Stimulated activated CD4-positive, alpha-beta T cell treated with anti-CD3 and anti-CD28 coated beads, Interleukin-15, amount 100 ng/mL, for 24 hours (primary cell): Measurements from ENCODE around the gene LDLRAD4.

Experiments used
- DNase-seq: peaks from one replicate; pipeline ENCODE4 v3.0.0-alpha.2; 2020

The LDLRAD4 gene

DNA sequence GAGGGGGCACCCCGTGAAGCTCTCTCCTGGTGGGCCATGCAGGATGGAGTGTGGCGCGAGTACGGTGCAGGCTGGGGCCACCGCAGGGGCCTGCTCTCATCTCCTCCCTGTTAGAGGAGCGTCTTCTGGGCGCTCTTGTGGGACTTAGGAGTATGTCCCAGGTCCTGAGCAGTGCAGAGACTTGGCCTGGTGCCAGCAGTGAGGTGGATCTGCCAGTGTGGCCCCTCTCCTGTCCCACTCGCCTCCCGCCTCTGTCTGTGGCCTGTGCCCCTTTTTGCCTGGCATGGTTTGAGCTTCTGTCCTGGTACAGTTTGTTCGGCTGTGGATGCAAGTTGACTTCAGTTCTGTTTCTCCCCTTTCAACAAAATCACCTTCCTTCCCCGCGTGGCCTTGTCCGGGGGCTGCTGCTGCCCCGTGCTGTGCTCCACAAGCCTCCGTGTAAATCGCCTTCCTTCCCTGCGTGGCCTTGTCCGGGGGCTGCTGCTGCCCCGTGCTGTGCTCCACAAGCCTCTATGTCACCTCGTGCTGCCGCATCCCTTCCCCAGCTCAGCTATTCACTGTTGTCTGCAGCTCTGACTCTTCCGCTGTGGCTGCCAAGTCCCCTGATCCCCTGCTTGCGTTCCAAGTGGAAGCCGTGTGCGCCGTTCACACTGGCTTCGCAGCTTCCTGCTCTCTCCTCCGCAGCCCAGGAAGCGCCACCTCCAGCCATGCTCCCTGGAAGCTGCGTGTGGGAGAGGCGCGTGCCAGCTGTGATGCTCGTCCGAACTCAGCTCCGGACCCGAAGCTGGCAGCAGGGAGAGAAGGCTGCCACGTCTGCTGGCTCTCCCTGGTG, 13.7 kb downstream of the LDLRAD4 start:
- DNase-seq: no peak

DNA sequence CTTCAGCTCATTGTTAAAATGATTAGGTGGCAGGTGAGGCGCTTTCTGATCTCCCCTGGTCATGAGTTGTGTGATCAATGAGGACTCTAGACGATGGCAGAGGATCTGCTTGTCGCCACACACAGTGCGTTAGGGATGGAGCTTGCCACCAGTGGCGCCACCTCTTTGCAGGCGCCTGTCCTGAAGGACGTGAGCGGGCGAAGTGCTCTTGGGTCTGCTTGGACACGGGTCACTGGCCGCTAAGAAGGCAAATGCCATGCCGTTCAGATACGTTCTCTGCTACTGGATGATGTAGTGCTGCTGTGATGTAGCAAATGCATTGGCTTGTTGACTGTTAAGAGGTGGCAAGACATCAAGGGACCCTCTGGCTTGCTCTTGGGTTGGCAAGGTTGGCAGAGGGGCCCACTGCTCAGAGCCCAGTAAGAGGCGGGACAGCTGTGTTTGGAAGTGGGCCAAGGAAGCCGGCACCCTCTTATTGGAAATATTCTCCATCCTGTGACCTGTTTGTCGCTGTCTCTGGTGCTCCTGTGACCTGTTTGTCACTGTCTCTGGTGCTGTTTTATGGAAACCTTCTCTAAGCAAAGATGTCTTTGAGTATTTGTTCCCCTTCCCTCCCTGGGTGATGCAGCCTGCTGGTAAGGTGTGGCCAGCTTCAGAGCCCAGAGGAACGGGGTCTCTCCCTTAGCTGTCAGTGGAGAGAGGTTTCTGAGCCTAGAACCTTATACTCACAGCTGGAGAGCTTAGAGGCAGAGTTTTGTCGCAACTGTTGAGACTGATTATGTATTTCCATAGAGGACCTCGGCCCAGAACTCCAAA, 14.6 kb downstream of the LDLRAD4 start:
- no peak for DNase-seq

DNA sequence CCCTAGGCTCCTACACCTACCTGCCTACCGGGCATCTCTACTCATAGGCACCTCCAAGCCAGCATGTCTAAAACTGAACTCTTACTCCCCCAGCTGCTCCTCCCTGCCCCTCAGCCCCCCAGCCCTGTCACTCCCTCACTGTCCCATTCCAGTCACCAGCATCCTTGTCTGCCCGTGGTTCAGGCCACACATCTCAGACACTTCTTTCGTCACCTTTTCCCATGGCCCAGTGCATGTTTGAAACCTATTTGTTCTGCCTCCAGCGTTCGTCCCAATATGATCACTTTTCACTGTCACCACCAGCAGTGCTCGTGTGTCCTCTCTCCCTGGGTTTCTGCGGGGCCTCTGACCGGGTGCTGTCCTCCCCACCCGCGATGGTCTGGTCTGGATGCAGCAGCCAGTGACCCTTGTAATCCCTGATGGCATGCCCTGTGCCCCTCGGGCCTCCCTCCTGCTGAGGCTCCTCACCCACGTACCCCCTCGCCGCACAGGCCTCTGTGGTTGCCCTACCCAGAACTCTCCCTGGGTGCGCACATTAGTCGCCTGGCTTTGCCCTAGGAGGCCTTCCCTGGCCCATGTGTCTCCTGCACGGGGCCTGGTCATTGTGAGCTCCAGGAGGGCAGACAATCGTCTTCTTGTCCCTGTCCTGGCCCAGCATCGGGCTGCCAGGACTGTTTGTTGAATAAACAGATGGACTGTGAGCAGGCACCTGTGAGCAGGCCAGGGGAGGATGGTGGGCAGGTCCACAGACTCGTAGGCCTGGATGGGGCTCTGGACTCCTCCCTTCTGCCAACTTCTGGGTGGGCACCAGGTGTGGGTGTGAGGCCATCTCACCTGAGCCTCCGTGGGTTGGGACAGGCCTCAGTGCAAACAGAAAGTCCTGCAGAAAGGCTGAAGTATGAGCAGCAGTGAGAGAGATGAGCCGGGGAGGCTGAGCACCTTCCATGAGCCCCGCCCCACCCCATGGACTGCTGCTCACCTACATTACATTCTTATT, 15.5 kb downstream of the LDLRAD4 start:
- no peak for DNase-seq

DNA sequence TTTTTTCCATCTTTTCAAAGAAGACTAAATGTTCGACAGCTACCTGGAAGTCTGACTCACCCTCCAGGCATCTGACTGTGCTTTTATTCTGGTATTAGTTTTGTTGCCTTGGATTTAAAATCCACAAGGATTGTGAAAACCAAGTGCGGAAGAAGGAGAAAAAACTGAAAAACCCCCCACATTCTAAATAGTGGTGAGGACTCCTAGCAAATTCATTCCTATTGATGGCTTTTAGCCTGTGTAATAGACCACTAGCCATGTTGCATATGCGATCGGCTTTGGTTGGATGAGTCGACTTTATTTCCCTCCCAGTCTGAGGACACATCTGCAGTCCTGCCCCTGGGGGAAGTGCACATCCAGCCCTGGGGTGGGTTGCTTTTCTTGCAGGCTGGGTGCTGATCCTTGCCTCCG, 16.9 kb downstream of the LDLRAD4 start:
- no peak for DNase-seq

DNA sequence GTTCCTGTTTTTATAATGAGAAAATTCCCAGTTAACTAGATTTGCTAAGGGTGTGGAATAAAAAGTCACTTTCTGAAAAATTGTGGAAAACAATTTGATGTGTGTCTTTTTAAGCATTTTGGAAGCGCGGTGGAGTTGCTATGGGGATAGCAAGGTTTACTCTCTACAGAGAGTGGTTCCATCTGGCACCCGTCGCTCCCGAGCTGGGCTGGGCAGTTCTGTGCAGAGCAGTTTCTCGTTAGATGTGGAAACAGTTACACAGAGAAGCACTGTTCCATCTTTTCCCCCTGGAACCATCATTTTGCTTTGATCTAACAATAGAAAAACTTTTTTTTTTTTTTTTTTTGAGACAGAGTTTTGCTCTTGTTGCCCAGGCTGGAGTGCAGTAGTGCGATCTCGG, 17.4 kb downstream of the LDLRAD4 start:
- no peak for DNase-seq

DNA sequence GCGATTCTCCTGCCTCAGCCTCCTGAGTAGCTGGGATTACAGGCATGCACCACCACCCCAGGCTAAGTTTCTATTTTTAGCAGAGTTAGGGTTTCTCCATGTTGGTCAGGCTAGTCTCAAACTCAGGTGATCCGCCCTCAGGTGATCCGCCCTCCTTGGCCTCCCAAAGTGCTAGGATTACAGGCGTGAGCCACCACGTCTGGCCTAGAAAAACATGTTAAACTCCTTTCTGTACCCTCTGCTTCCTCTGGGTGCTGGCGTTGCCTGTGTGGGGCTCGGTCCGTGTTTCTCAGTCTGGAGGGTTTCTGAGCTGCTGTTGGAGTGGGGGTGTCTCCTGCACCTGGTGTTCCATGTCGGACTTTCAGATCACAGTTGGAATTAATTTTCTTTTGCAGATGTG, 17.9 kb downstream of the LDLRAD4 start:
- no peak for DNase-seq

DNA sequence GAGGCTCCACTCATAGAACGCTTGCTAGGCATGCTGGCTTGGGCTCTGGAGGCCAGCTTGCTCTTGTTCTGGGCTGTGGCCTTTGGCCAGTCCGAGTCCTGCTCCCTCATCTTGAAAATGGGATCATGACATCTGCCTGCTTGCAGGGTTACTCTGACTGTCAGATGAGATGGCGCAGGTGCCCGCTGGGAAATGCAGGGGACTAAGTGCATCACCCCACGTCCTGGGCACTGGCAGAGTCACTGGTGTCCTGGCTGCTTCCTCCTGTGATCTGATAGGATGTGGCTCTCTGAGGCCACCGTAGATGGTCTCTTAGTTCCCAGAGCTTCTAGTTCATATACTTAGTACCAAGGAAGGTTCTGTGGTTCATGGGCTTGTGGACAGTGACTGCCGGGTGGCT, 18.5 kb downstream of the LDLRAD4 start:
- DNase-seq: no peak

DNA sequence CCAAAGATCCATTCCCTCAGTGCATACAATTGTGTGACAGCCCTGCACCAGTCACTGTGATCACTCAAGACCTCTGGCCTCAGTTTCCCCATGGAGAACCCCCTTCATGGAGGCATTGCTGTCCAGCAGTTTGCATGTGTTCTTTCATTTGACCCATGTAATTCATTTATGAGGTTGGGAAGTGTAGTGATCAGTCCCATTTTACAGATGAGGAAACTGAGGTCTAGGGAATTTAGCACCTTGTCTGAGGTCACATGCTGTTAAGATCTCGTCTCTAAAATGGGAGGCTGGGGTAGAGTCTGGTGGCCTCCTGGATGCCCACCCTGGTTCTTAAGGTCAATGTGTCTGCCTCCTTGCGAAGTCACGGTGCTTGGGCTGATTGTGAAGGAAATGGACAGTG, 19.1 kb downstream of the LDLRAD4 start:
- no peak for DNase-seq

DNA sequence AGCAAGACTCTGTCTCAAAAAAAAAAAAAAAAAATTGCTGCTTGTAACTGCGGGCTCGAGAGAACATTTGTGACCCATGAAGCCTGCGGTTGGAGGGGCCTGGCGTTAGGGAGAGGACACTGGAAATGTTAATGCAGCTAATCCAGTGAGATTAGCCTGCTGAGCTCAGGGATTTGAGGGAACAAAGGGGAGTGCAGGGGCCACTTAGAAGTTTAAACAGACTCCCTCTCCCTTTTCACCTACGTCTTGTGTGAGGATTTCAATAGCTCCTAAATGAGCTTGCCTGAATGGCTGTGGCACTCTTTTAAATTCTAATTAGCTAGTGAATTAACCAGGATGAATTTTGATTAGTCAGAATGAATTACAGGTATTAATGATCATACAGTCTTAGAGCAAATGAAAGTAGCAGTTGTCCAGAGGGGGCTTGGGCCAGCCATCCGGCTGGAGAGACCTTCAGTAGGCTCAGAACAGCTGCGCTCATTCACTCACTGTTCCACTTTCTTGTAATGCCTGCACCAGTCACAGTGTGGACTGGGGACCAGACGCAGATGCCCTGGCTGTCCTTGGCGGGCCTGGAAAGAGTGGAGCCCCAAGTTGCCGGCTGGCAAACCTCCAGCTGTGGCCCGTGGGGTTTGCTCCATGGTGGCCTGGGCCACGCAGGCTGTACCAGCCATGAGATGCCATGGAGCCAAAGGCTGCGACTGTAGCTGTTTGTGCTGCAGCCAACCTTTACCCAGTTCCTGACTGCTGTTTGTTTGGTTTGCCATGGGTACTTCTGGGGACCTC, 20.8 kb downstream of the LDLRAD4 start:
- DNase-seq: no peak

DNA sequence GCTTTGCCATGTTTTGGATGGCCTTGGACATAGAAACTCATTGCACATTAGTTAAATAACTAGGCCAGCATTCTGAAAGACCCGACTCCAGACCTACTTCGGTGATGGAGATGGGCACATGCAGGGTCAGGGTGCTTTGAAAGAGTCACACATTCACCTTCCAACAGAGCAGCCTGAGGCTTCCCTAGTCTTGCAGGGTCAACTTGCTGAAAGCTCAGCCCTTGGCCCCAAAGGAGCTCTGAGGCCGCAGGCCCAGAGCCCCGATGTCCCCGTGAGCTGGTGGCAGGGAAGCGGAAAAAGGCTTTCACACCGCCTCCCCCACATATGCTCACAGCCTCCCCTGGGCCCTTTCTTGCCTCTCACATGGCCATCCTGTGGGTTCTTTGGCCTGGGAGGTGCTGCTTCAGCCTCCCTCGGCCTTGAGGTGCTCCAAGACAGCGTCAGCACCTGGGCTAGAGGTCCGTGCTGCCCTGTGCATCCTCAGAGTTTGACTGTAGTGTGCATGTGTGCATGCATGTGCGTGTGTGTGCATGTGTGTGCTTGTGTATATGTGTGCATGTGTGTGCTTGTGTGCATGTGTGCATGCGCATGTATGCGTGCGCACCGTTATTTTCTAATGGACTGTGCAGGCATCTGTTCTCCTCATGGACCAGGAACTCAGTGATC, 21.6 kb downstream of the LDLRAD4 start:
- DNase-seq: no peak

DNA sequence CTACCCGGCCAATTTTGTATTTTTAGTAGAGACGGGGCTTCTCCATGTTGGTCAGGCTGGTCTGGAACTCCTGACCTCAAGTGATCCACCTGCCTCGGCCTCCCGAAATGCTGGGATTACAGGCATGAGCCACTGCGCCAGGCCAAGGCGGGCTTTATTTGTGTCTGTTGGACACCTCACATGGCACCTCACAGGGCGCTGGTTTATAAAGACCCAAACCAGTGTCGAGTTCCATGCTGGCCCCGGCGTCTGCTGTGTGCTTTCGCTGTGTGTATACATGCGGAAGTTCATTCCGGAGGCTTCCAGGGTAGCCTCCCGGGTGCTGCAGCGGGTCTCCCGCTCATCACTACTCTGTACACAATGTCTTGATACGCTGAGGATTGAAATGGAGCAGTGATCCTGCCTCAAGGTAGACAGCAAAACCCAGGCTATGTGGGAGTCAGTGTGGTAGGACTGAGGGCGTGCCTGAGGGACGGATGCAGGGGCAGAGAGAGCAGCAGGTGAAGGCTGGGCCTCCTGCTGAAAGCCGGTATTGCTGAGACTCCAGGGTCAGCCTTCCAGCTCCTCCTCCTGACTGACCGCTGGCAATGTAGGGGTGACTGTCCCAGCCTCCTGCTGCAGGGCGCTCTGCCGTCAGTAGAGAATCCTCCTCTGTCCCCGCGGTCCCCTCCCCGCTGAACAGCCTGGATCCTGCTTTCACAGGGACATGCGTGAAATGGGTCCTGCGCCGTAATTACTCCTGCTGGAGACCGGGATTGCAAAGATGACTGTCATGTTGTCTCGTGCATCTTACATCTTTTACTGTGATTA, 22.7 kb downstream of the LDLRAD4 start:
- no peak for DNase-seq

DNA sequence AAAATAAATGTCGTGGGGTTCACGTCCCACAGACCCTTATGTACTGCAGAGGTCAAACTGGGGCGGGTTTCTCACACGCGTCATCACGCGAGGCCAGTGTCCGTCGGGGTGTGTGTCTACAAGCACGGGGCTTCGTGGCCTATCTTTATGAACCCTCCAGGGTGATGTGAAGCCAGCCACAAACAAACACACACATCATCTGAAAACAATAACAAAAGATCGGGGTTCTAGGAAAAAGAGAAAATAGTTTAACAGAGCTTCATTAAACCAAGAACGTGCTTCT, 23.3 kb downstream of the LDLRAD4 start:
- no peak for DNase-seq

DNA sequence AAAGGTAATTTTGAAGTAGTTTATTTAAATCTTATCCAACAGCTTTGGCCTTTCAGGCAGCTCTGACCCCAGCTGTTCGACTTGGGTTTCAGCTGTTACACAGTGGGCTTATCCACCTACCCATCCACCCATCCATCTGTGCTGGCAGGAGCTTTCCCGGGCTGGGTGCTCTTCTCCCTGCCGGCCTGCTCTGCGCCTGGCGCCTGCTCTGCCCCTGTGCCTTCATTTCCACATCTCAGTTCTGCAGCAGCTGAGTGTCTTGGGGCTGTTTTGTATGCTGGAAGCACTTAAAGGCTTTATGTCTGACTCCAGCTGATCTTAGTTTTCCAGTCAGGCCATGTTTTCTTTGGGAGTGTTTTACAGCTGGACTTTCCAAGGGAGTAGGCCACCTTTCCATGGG, 24.2 kb downstream of the LDLRAD4 start:
- no peak for DNase-seq

DNA sequence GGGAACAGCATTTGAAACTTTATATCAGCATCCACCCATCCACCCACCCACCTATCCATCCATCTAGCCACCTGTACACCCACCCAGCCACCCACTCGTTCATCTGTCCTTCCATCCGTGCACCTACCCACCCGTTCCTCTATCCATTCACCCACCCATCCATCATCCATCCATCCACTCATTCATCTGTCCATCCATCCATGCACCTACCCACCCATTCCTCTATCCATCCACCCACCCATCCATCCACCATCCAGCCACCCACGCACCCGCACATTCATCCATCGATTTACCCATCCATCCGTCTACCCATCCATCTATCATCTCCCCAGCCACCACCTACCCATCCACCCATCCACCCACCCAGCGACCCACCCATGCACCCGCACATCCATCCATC, 24.8 kb downstream of the LDLRAD4 start:
- DNase-seq: no peak

DNA sequence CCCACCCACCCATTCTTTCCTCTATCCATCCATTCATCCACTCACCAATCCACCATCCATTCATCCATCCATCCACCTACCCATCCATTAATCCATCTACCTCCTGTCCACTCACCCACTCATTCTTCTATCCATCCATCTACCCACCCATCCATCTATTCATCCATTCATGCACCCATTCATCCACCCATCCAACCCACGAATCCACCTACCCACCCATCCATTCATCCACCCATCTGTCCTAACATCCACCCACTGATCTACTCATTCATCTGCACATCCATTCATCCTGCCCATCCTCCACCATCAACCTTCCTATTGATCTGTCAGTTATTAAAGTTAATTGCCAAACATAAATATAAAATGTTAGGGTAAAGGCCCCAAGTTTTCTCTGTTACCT, 25.6 kb downstream of the LDLRAD4 start:
- DNase-seq: no peak

DNA sequence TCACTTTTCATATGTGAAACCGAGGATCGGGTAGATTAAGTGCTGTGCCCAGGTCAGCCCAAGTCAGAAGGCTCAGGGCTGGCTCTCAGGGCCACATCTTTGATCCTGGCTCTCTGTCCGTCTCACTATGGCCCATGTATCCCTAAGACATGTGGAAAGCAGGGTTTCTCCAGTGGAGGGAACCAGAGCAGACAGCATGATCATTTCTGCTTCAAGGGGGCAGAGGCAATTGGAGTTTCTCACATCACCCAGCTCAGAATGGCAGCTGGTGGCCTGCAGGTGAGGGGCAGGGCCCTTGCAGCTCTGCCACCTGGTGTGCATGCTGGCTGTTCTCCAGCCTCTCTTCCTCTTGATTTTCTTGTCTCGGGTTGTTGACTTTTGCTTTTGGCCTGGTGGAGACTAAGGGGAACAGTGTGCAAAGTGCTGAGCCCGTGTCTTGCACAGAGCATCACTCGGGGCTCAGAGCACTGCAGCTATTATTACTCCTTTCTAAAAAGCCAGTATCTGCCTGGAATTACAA, 27.0 kb downstream of the LDLRAD4 start:
- no peak for DNase-seq

DNA sequence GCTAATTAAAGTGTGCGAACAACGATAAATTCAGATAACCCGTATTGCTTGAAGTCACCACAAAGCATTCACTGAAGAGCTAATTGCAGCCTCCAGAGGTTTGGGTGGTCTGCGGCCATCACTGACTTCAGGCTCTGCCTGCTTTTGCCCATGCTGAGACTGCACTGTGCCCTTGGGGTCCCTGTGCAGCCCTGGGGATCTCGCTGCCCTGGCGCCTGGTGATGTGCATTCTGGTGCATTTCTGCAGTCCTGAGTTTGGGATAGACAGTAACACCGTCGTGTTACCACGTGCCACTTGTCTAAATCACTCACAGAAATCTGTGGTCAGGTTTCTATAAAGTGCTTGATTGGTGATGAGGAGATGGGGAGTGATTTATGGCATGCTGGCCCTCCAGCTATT, 27.6 kb downstream of the LDLRAD4 start:
- no peak for DNase-seq

DNA sequence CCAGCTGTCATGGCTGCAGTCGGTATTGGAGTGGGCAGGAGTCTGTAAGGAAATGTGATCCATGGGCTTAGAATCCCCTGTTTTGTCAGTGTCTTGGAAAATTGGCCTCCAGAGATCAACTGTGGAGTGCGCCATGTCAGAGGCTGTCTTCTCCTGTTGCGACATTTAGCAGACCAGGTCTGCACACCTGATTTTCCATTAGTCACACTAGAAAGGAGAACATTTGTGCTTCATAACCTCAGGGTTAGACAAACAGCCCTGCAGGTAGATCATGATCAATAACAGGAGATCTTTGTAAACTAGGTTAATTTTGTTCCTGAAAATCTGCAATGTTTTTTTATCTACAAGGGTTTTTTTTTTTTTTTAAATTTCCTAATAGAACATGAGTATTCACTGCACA, 28.0 kb downstream of the LDLRAD4 start:
- no peak for DNase-seq

DNA sequence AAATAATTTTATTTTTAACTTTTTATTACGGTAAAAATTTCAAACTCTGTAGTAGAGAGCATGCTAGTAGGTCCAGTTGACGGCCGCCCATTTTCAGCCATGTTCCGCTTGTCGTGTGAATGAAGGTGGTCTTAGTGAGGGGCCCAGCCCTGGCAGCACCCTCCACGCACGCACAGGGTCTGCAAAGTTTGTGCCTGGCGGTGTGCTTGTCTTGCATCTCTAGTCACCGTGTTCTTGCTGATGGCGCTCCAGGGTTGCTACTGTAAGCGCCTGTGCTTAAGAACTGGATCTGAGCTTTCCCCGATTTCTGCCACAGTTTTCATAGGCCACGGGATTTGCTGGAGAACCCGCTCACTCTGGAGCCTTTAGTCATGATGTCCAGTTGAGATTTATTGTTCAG, 28.9 kb downstream of the LDLRAD4 start:
- DNase-seq: no peak

DNA sequence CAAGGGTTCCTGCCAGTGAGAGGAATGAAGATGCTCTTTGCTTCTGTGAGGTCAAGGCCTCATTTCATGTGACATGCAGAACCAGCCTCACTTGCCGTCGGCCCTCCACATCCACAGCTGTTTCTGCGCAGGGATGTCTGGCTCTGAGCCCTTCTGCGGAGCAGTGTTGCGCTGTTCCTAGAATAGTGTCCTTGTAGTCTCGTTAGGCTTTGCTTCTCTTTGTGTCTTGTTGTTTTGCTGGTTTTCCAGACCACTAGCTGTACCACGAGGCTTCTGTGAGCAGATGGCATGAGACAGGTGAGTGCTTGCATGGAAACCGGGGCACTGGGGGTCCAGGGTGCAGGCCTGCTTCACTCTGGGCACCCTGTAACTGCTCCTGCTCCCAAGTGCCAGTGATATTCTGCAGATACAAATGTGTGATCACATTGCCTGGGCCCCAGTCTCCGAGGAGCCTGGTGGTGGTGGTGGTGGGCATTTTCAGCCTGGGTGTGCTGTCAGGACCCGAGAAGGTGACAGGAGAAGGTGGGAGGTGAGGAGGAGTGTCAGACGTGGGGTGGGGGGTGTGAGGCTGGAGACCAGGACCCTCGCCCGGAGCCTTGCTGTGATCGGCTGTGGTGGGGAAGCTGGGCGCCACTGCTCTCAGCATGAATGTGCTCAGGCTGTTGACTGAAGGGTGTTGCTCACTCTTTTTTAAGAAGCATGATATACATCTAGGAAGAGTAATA, 34.3 kb downstream of the LDLRAD4 start:
- no peak for DNase-seq
